HG03066 (cell line): ENCODE measurements around the gene PSME3IP1.

Experiments
- ATAC-seq: cut with Tn5 transposase; IDR thresholded peaks from one replicate; pipeline ENCODE4 v1.9.1; 2021; ENCODE audit warnings: low read depth; ENCODE audit not compliant: unreplicated experiment

PSME3IP1 gene

GRCh38 chr16:57172721-57173290 lies 13.0 kb downstream of the PSME3IP1 start:
- no peak for ATAC-seq

GRCh38 chr16:57169327-57169726 lies 16.5 kb downstream of the PSME3IP1 start:
- no peak for ATAC-seq

GRCh38 chr16:57167953-57168352 lies 17.9 kb downstream of the PSME3IP1 start:
- ATAC-seq = no peak

- ATAC-seq = no peak
Observed at GRCh38 chr16:57167538-57167937, 18.3 kb downstream of the PSME3IP1 start.

- ATAC-seq = no peak
Observed at GRCh38 chr16:57166951-57167350, 18.9 kb downstream of the PSME3IP1 start.

GRCh38 chr16:57166451-57166850 lies 19.4 kb downstream of the PSME3IP1 start:
- no peak for ATAC-seq

- ATAC-seq = no peak
Observed at GRCh38 chr16:57165938-57166337, 19.9 kb downstream of the PSME3IP1 start.

GRCh38 chr16:57165483-57165882 lies 20.4 kb downstream of the PSME3IP1 start:
- no peak for ATAC-seq

GRCh38 chr16:57163842-57164241 lies 22.0 kb downstream of the PSME3IP1 start:
- ATAC-seq = no peak

GRCh38 chr16:57159447-57159846 lies 26.4 kb downstream of the PSME3IP1 start:
- ATAC-seq = no peak

GRCh38 chr16:57157533-57157932 lies 28.3 kb downstream of the PSME3IP1 start:
- ATAC-seq = no peak

- no peak for ATAC-seq
Observed at GRCh38 chr16:57156351-57156703, 29.5 kb downstream of the PSME3IP1 start.

- no peak for ATAC-seq
Observed at GRCh38 chr16:57155702-57156350, 30.0 kb downstream of the PSME3IP1 start.

GRCh38 chr16:57153841-57154240 lies 32.0 kb downstream of the PSME3IP1 start:
- ATAC-seq = no peak

- ATAC-seq = no peak
Observed at GRCh38 chr16:57152096-57153093, 33.4 kb downstream of the PSME3IP1 start.

- ATAC-seq = no peak
Observed at GRCh38 chr16:57151369-57151768, 34.5 kb downstream of the PSME3IP1 start.

- ATAC-seq = no peak
Observed at GRCh38 chr16:57150682-57151330, 35.0 kb downstream of the PSME3IP1 start.

- no peak for ATAC-seq
Observed at GRCh38 chr16:57149391-57149790, 36.4 kb downstream of the PSME3IP1 start.

- no peak for ATAC-seq
Observed at GRCh38 chr16:57148481-57148880, 37.4 kb downstream of the PSME3IP1 start.

GRCh38 chr16:57147381-57148221 lies 38.2 kb downstream of the PSME3IP1 start:
- no peak for ATAC-seq
